ENCODE data around the gene ALKBH1. TPM values are rescaled to one million over a fixed set of nuclear protein-coding genes. Genes with fewer than 3 reads are reported as not detected.

ALKBH1 gene
- total RNA-seq, 2 donors from 2014 or later = 2.9 to 5.3 TPM

GRCh38 chr14:77648520-77649200 lies 59.2 kb downstream of the ALKBH1 start:
- 50% methylated on average over 2 of the region's 2 CpGs for WGBS, 2 donors
- ATAC-seq = no peak
- TF ChIP-seq CTCF (IDR thresholded peaks at IDR 0.05) = no peak
- TF ChIP-seq POLR2A (IDR thresholded peaks at IDR 0.05) = no peak

GRCh38 chr14:77647853-77648252 lies 60.0 kb downstream of the ALKBH1 start:
- 25 to 32% methylated on average over 2 of the region's 2 CpGs for WGBS, 2 donors
- Histone ChIP-seq H3K4me3 (no peak overlapping the region), H3K27ac (no peak overlapping the region), H3K9me3 (no peaks in the 10 kb centered on the region), H3K27me3 (no peaks in the 10 kb centered on the region), H3K36me3 (replicated peaks in 1 of 2; ENCODE audit: insufficient read depth in 1 of 2, low read depth in 2 of 2) (no peaks in the 10 kb centered on the region), H3K4me1 (peaks cover 12% of the 10 kb centered on the region)
- DNase-seq = no peak
- intact Hi-C loops (cut with DNase I) = no loop called here
- no peak for ATAC-seq
- TF ChIP-seq POLR2A (IDR thresholded peaks at IDR 0.05) (no peak), CTCF (IDR thresholded peaks at IDR 0.05) (no peak)

More at GRCh38 chr14:77648520-77649200, 59.2 kb downstream of the ALKBH1 start:
- intact Hi-C loops (cut with DNase I) = no loop called here
- H3K4me3 ChIP-seq = no peak overlapping the region
- DNase-seq = no peak
- H3K27ac ChIP-seq = no peak overlapping the region
- H3K9me3 ChIP-seq = no peaks in the 10 kb centered on the region
- H3K27me3 ChIP-seq = no peaks in the 10 kb centered on the region
- H3K36me3 ChIP-seq (replicated peaks in 1 of 2; ENCODE audit: insufficient read depth in 1 of 2, low read depth in 2 of 2) = no peaks in the 10 kb centered on the region
- H3K4me1 ChIP-seq = peaks cover 20% of the 10 kb centered on the region

- Histone ChIP-seq H3K9me3 (no peaks in the 10 kb centered on the region), H3K27ac (no peak overlapping the region), H3K4me3 (no peak overlapping the region), H3K27me3 (no peaks in the 10 kb centered on the region), H3K4me1 (peaks cover 15% of the 10 kb centered on the region), H3K36me3 (replicated peaks in 1 of 2; ENCODE audit: insufficient read depth in 1 of 2, low read depth in 2 of 2) (no peaks in the 10 kb centered on the region)
- intact Hi-C loops (cut with DNase I) = no loop called here
- no peak for TF ChIP-seq CTCF (IDR thresholded peaks at IDR 0.05)
- no peak for TF ChIP-seq POLR2A (IDR thresholded peaks at IDR 0.05)
- no peak for DNase-seq
- no peak for ATAC-seq
- 93 to 100% methylated on average over 4 of the region's 4 CpGs for WGBS, 2 donors
Measured at GRCh38 chr14:77646907-77647306, 60.9 kb downstream of the ALKBH1 start.

- no peak for TF ChIP-seq CTCF (IDR thresholded peaks at IDR 0.05)
- WGBS, 2 donors = 76% methylated on average over 15 of the region's 15 CpGs
- ATAC-seq (no peak), DNase-seq (no peak)
- H3K27me3 ChIP-seq = no peaks in the 10 kb centered on the region
- no peak overlapping the region for H3K4me3 ChIP-seq
- no peak overlapping the region for H3K27ac ChIP-seq
- no peaks in the 10 kb centered on the region for H3K9me3 ChIP-seq
- H3K4me1 ChIP-seq = peaks cover 20% of the 10 kb centered on the region
- no peaks in the 10 kb centered on the region for H3K36me3 ChIP-seq (replicated peaks in 1 of 2; ENCODE audit: insufficient read depth in 1 of 2, low read depth in 2 of 2)
- intact Hi-C loops (cut with DNase I) = no loop called here
Measured at GRCh38 chr14:77645520-77646230, 62.1 kb downstream of the ALKBH1 start.
